Activated CD8-positive, alpha-beta memory T cell treated with anti-CD3 and anti-CD28 coated beads for 24 hours (primary cell): ENCODE measurements around the gene PRKAG2.
"Not testable (repeated sequence)": the region's sequence is repeated elsewhere in the genome, so short reads cannot be mapped to it uniquely, and the experiment has no call there.

ENCODE experiments used
- DNase-seq: peaks from one replicate; pipeline ENCODE4 v3.0.0-alpha.2; 2020

PRKAG2 gene

GRCh38 chr7:151599401-151600227, 277.3 kb downstream of the PRKAG2 start:
- no peak for DNase-seq

- no peak for DNase-seq
Measured at GRCh38 chr7:151597541-151598444, 279.1 kb downstream of the PRKAG2 start.

DNA sequence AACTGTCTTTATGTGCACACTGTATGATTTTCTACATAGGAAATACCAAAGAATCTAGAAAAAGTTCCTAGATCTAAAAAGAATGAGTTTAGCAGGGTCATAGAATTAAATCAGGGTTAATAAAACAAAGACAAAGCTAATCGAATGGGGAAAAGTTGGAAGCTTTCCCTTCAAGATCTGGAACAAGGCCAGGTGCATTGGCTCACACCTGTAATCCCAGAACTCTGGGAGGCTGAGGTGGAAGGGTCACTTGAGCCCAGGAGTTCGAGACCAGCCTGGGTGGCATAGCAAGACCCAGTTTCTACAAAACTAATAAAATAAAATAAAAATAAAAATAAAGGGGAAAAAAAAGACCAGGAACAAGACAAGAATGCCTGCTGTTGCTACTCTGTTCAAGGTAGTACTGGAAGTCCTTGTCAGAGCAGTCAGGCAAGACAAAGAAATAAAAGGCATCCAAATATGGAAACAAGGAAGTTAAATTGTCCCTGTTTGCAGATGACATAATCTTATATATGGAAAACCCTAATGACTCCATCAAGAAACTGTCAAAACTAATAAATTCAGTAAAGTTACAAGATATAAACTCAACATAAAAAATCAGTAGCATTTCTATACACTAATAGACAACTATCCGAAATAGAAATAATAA, 281.1 kb downstream of the PRKAG2 start:
- no peak for DNase-seq

GRCh38 chr7:151592868-151593486, 283.9 kb downstream of the PRKAG2 start:
- DNase-seq, result no peak

- peak; percentile 11 for DNase-seq
Measured at GRCh38 chr7:151592330-151592729, 284.6 kb downstream of the PRKAG2 start.

GRCh38 chr7:151591866-151592265, 285.0 kb downstream of the PRKAG2 start:
- DNase-seq, result peak; percentile 48

DNA sequence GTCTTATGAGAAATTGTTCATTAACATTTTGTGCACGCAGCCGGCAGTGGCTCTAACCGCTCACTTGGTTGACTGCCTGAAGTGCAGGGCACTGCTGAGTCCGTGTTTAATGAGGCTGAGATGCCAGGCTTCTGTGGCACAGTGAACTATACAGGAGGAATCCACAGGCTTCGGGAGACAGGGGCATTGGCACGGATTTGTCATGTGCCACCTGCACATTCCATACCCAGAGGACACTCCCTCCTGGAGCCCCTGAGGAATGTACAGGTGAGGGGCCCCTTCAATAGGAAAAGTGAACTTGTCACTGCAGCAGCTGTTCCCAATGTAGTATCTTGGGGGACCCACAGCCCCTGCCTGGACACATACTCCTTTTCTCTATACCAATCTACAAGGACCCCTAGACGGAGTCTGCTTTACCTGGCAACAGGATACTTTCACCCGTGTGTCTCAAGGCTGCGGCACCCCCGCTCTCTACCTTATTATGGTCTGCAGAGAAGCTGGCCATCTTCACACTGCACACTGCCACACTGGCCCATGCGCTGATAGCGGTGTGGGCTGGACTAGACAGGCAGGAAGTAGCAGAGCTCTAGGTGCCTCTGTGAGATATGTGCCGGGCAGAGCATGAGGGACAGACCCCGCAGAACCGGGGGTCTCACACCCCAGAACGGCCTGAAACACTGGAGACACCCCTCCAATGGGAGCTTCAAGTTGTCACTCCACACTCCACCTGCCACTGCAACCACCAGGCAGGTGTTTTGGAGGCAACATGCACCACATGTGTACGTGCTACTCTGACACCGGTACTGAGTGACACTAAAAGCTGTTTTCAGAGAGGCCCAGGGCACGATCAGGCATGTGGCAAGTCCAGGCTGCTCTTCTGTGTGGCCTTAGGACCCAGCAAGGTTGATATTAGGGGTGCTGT, 285.8 kb downstream of the PRKAG2 start:
- peak; percentile 44 for DNase-seq

- peak; percentile 42 for DNase-seq
Measured at GRCh38 chr7:151590071-151590849, 286.7 kb downstream of the PRKAG2 start.

- DNase-seq, result peak; percentile 33
Measured at GRCh38 chr7:151588982-151589381, 287.9 kb downstream of the PRKAG2 start.

DNA sequence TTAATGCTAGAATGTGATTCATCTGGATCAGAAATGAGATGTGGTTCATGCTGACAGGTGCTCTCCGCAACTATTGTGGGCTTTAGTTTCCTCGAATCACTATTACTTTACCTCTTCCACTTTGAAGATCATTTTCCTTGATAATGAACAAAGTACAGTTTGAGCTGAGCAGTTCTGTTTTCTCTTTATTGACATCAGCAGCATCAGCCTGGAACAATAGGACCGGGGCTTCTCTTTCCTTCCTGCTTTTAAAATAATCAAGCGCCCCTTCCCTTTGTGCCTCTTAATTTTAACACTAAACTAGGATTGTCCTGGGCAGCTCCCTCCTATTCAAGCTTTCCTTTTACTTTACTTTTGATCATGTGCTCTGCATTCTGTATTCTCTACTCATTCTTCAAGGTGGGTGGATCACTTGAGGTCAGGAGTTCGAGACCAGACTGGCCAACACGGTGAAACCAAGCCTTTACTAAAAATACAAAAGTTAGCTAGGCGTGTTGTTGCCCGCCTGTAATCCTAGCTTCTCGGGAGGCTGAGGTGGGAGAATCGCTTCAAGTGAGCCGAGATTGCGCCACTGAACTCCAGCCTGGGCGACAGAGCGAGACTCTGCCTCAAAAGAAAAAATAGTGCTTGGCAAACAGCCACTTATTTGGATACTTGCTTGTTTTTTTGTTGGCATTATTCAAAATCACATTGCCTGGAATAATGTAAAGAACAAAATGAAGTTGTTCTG, 290.2 kb downstream of the PRKAG2 start:
- no peak for DNase-seq

GRCh38 chr7:151585744-151586393, 291.0 kb downstream of the PRKAG2 start:
- DNase-seq, result no peak

- no peak for DNase-seq
Measured at GRCh38 chr7:151581741-151582140, 295.2 kb downstream of the PRKAG2 start.

DNA sequence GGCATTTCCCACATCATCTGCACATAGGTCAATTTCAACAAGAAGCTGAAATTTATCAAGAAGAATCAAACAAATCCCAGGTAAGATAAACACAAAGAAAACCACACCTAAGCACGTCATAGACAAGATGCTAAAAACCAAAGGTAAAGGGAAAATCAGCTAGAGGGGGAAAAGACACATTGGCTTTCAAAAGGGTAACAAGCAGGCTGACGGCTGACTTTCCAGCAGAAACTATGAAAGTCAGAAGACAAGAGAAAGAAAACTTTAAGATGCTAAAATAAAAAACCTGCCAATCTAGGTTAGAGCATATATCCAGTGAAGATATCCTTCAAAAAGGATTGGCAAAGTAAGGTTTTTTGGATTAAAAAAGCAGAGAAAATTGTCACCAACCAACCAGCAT, 297.3 kb downstream of the PRKAG2 start:
- no peak for DNase-seq

- DNase-seq, result peak; percentile 28
Measured at GRCh38 chr7:151575410-151575809, 301.5 kb downstream of the PRKAG2 start.

GRCh38 chr7:151573046-151573445, 303.9 kb downstream of the PRKAG2 start:
- DNase-seq, result not testable (repeated sequence)

GRCh38 chr7:151572136-151572535, 304.8 kb downstream of the PRKAG2 start:
- peak; percentile 7 for DNase-seq

- no peak for DNase-seq
Measured at GRCh38 chr7:151571471-151571870, 305.4 kb downstream of the PRKAG2 start.

DNA sequence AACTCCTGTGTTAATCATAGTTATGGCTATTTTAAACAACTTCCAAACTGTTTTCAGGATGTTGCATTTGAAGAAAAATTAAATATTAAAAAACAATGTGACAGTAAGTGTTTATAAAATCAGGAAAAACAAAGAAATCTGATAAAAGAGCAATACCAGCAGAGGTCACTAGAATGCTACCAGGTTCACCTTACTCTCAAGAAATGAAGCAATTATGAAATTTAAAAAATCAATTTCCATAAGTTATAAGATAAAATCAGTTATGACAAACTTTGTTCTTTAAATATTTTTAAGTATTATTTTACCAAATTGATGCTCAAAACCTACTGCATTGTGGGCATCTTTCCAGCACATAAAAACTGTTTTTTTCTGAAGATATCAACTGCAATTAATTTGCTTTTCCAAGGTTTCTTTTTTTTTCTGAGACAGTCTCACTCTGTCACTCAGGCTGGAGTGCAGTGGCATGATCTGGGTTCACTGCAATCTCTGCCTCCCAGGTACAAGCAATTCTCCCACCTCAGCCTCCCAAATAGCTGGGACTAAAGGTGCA, 306.5 kb downstream of the PRKAG2 start:
- DNase-seq, result peak; percentile 26
